ENCODE measurements around the gene TMEM260. TPM values are rescaled to one million over a fixed set of nuclear protein-coding genes. Genes with fewer than 3 reads are reported as not detected.

TMEM260 gene
- polyA plus RNA-seq, 1 of the 3 experiments (the other 2 are of a cell fraction): 5.4 TPM

DNA sequence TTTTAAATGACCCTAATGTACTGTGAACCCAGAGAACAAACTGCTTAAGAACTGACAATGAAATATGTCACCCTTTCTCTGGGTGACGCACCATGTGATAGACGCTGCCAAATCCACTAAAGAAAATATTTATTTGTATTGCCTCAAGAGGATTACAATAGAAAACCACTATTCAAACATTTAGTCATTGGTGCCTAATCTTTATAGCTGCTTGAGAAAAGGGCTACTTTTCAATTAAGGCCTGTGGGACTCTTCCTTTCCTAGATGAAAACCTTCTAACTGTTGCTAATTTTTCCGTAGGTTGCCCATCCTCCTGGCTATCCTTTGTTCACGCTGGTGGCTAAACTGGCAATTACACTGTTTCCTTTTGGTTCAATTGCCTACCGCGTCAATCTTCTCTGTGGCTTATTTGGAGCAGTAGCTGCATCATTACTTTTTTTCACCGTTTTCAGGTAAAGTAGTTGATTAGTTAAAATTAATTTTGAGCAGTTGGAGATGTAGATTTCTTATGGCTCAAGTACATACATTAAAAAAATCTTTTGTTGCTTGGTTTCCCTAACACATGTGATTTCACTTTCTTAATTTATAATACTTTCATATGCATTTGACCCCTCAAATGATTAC is 6.0 kb downstream of the TMEM260 start:
- peaks cover 19% of the 10 kb centered on the region; the same call in 1 of the 2 replicates for H4K20me1 ChIP-seq (ENCODE audit: insufficient read depth)
- no peak for TF ChIP-seq ELF1 (IDR thresholded peaks at IDR 0.05)
- no peak for TF ChIP-seq SIN3A (IDR thresholded peaks at IDR 0.05; ENCODE audit: borderline replicate concordance, low read depth, low read length)
- no peak for TF ChIP-seq EZH2phosphoT487 (IDR thresholded peaks at IDR 0.05; ENCODE audit: borderline replicate concordance, low read depth)
- no peak for TF ChIP-seq JUND (IDR thresholded peaks at IDR 0.05)
- TF ChIP-seq CHD2 (IDR thresholded peaks at IDR 0.05; ENCODE audit: low read length, partially characterized antibody): no peak
- no peak for TF ChIP-seq GABPA (IDR thresholded peaks at IDR 0.05; ENCODE audit: low read depth)
- TF ChIP-seq TAF1 (IDR thresholded peaks at IDR 0.05; ENCODE audit: borderline replicate concordance, low read depth, low read length): no peak
- TF ChIP-seq MXI1 (IDR thresholded peaks at IDR 0.05; ENCODE audit: low read depth, low read length): no peak
- TF ChIP-seq, protein P1, sequence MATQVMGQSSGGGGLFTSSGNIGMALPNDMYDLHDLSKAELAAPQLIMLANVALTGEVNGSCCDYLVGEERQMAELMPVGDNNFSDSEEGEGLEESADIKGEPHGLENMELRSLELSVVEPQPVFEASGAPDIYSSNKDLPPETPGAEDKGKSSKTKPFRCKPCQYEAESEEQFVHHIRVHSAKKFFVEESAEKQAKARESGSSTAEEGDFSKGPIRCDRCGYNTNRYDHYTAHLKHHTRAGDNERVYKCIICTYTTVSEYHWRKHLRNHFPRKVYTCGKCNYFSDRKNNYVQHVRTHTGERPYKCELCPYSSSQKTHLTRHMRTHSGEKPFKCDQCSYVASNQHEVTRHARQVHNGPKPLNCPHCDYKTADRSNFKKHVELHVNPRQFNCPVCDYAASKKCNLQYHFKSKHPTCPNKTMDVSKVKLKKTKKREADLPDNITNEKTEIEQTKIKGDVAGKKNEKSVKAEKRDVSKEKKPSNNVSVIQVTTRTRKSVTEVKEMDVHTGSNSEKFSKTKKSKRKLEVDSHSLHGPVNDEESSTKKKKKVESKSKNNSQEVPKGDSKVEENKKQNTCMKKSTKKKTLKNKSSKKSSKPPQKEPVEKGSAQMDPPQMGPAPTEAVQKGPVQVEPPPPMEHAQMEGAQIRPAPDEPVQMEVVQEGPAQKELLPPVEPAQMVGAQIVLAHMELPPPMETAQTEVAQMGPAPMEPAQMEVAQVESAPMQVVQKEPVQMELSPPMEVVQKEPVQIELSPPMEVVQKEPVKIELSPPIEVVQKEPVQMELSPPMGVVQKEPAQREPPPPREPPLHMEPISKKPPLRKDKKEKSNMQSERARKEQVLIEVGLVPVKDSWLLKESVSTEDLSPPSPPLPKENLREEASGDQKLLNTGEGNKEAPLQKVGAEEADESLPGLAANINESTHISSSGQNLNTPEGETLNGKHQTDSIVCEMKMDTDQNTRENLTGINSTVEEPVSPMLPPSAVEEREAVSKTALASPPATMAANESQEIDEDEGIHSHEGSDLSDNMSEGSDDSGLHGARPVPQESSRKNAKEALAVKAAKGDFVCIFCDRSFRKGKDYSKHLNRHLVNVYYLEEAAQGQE (IDR thresholded peaks at IDR 0.05; ENCODE audit: low read depth, low read length): no peak
- TF ChIP-seq RFX5 (IDR thresholded peaks at IDR 0.05; ENCODE audit: low read length): no peak
- no peak for TF ChIP-seq TEAD4 (IDR thresholded peaks at IDR 0.05; ENCODE audit: borderline replicate concordance, insufficient read depth)
- no peak for TF ChIP-seq YY1 (IDR thresholded peaks at IDR 0.05; ENCODE audit: low read depth)
- no peak for TF ChIP-seq RAD21 (IDR thresholded peaks at IDR 0.05; ENCODE audit: low read length)
- no peak overlapping the region for H2AFZ ChIP-seq (ENCODE audit: low read depth)

DNA sequence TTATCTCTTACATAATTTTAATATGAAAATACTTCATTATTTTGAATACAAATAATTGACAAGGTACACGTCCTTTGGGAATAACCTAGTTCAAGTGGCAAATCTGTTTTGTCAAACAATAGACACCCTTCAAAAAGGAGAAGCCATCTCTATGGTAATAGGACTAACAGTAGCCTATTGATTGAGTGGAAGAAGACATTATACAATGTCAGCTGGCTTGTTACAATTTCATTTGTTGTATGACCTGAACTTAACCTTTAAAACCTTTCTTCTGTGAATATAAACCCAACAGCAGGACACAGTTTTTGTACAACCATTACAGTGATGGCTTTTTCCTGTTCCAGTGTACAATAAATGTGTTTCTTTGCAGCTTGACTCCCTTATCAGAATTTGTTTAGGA is 8.1 kb downstream of the TMEM260 start:
- H3K27me3 ChIP-seq (ENCODE audit: insufficient read depth): no peaks in the 10 kb centered on the region
- H2AFZ ChIP-seq (ENCODE audit: low read depth): no peak overlapping the region
- WGBS (ENCODE audit: low lambda C conversion rate): 93% methylated on average over 1 of the region's 1 CpG
- DNase-seq: no peak
- ChIA-PET CTCF (interaction anchor here (1.0 to 1.3 kb wide), 2 partner anchors 10 to 25 kb away, joined by 3 to 4 read pairs; no protein-coding TSS in a partner anchor), POLR2A (no interaction called here)
- H3K4me1 ChIP-seq (ENCODE audit: control insufficient read depth in 1 of 2, insufficient read depth in 2 of 2, low read depth in 1 of 2, low read length in 1 of 2): no peaks in the 10 kb centered on the region; a peak in 2 of 4 replicates
- no peak overlapping the region for H3K27ac ChIP-seq (ENCODE audit: low read depth in 2 of 2, low read length in 1 of 2)
- peaks cover 14% of the 10 kb centered on the region; the same call in 1 of the 2 replicates for H3K79me2 ChIP-seq (ENCODE audit: insufficient read depth)
- H3K4me2 ChIP-seq: no peak overlapping the region
- TF ChIP-seq, protein P1 (IDR thresholded peaks at IDR 0.05; ENCODE audit: low read depth, low read length): no peak
- TF ChIP-seq GATA2 (CRISPR knock-in tag; IDR thresholded peaks at IDR 0.05) (no peak), TEAD4 (IDR thresholded peaks at IDR 0.05; ENCODE audit: borderline replicate concordance, insufficient read depth) (no peak), CHD2 (IDR thresholded peaks at IDR 0.05; ENCODE audit: low read length, partially characterized antibody) (no peak), TAF1 (IDR thresholded peaks at IDR 0.05; ENCODE audit: borderline replicate concordance, low read depth, low read length) (no peak), FOXM1 (IDR thresholded peaks at IDR 0.05; ENCODE audit: low read depth) (no peak), FOXJ3 (CRISPR knock-in tag; IDR thresholded peaks at IDR 0.05) (no peak), EP300 (IDR thresholded peaks at IDR 0.05; ENCODE audit: borderline replicate concordance in 1 of 2, low read depth in 1 of 2, low read length in 1 of 2) (no peak), NRF1 (IDR thresholded peaks at IDR 0.05; ENCODE audit: low read depth, low read length) (no peak)
- TF ChIP-seq, protein P2, sequence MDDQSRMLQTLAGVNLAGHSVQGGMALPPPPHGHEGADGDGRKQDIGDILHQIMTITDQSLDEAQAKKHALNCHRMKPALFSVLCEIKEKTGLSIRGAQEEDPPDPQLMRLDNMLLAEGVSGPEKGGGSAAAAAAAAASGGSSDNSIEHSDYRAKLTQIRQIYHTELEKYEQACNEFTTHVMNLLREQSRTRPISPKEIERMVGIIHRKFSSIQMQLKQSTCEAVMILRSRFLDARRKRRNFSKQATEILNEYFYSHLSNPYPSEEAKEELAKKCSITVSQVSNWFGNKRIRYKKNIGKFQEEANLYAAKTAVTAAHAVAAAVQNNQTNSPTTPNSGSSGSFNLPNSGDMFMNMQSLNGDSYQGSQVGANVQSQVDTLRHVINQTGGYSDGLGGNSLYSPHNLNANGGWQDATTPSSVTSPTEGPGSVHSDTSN (IDR thresholded peaks at IDR 0.05): no peak
- H4K20me1 ChIP-seq (ENCODE audit: insufficient read depth): peaks cover 13% of the 10 kb centered on the region; the same call in 1 of the 2 replicates
- peaks cover 18 to 44% of the 10 kb centered on the region in 2 experiments for H3K36me3 ChIP-seq (replicated peaks in 1 of 2; ENCODE audit: control insufficient read depth in 1 of 2, insufficient read depth in 2 of 2, low read length in 1 of 2)
- no peak overlapping the region for H3K4me3 ChIP-seq (ENCODE audit: low read depth in 2 of 2, low read length in 1 of 2)
- H3K9me3 ChIP-seq: no peaks in the 10 kb centered on the region
- H3F3A ChIP-seq (replicated peaks; ENCODE audit: insufficient read depth): peaks cover 3% of the 10 kb centered on the region
- H3K9ac ChIP-seq: no peak overlapping the region
- H3K9me2 ChIP-seq: no peaks in the 10 kb centered on the region

More for the DNA sequence above, 6.0 kb downstream of the TMEM260 start:
- Histone ChIP-seq H3K27ac (ENCODE audit: low read depth in 2 of 2, low read length in 1 of 2) (no peak overlapping the region), H3K36me3 (replicated peaks in 1 of 2; ENCODE audit: control insufficient read depth in 1 of 2, insufficient read depth in 2 of 2, low read length in 1 of 2) (peaks cover 18 to 33% of the 10 kb centered on the region in 2 experiments), H3K4me3 (ENCODE audit: low read depth in 2 of 2, low read length in 1 of 2) (no peak overlapping the region), H3K9me3 (no peaks in the 10 kb centered on the region), H3K9ac (no peak overlapping the region), H3K79me2 (ENCODE audit: insufficient read depth) (peaks cover 35% of the 10 kb centered on the region), H3F3A (replicated peaks; ENCODE audit: insufficient read depth) (peaks cover 3% of the 10 kb centered on the region), H3K9me2 (no peaks in the 10 kb centered on the region), H3K4me2 (no peak overlapping the region), H3K4me1 (ENCODE audit: control insufficient read depth in 1 of 2, insufficient read depth in 2 of 2, low read depth in 1 of 2, low read length in 1 of 2) (peaks cover 3 to 5% of the 10 kb centered on the region in 2 experiments; a peak in 3 of 4 replicates), H3K27me3 (ENCODE audit: insufficient read depth) (no peaks in the 10 kb centered on the region)
- ChIA-PET CTCF (no interaction called here), POLR2A (no interaction called here)
- WGBS (ENCODE audit: low lambda C conversion rate): 83% methylated on average over 7 of the region's 7 CpGs
- DNase-seq: no peak
